Heart left ventricle (tissue), 13 donors: ENCODE results near the gene SHROOM2.

Experiments
- POLR2A ChIP-seq, 2 donors: fragments of 450-650 bp; IDR thresholded peaks; one replicate each; pipeline ENCODE4 v1.6.1; 2017; ENCODE audit warnings: antibody characterized with exemption in 2 of 2, mild to moderate bottlenecking in 2 of 2, moderate library complexity in 2 of 2
- TF ChIP-seq, protein P1 (sequence below), 12 donors: fragments of 200-600 bp; sonication (generic) in 4 of 12; IDR thresholded peaks; one replicate each; pipeline versions ENCODE4 v1.5.0 to v1.8.0; 2018 to 2022; ENCODE audit warnings: antibody characterized with exemption in 12 of 12, mild to moderate bottlenecking in 5 of 12
- donor health status: ischemic (EF 13 %, LVEDD 7.1; RV severe dilation, severe dysfunction).
- donor health status: DM: no; HTN: yes; CAD: no.
- donor health status: DM: no; HTN: no; CAD: no.
- donor health status: ischemic (EF 25% LVEDD 6.9; RV normal size, moderate dysfunction).
- donor health status: ischemic (EF 25% LVEDD 5.7; RV mildly dilated, moderate dysfunction).
- donor health status: ischemic (EF 35%, LVEDD 5.7; RV mildly dilated, moderate dysfunction).
- donor health status: nonischemic (EF 11% LVEDD 7.7; RV severe dilation, severe dysfunction).
- donor health status: DM: yes; HTN: yes; CAD: no.
- donor health status: PGD.
- donor health status: ischemic (EF 29% LVEDD 5.4; RV normal size, mild dysfunction).
- donor health status: nonischemic (EF 23%, LVEDD 6.1; RV moderate dilation, normal function).

DNA sequence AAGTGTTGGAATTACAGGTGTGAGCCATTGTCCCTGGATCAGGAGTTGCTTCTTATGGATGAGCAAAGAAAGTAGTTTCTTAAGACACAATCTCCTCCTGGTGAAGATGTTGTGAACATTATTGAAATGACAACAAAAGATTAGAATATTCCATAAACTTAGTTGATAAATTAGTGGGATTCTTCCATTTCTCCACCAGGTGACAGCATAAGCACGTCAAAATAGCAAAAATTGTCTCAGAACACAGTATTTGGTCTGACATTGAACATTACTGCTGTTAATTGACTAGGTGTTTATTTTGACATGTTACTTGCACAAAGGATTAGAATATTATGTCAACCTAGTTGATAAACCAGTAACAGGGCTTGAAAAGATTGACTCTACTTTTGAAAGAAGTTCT lies 202.5 kb downstream of the SHROOM2 start:
- TF ChIP-seq POLR2A (IDR thresholded peaks at IDR 0.05) = no peak
- TF ChIP-seq, protein P1, sequence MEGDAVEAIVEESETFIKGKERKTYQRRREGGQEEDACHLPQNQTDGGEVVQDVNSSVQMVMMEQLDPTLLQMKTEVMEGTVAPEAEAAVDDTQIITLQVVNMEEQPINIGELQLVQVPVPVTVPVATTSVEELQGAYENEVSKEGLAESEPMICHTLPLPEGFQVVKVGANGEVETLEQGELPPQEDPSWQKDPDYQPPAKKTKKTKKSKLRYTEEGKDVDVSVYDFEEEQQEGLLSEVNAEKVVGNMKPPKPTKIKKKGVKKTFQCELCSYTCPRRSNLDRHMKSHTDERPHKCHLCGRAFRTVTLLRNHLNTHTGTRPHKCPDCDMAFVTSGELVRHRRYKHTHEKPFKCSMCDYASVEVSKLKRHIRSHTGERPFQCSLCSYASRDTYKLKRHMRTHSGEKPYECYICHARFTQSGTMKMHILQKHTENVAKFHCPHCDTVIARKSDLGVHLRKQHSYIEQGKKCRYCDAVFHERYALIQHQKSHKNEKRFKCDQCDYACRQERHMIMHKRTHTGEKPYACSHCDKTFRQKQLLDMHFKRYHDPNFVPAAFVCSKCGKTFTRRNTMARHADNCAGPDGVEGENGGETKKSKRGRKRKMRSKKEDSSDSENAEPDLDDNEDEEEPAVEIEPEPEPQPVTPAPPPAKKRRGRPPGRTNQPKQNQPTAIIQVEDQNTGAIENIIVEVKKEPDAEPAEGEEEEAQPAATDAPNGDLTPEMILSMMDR (IDR thresholded peaks at IDR 0.05) = peak in 11 of 12 donors; percentile 11 to 48 (median 34)
